RKO (cell line): ENCODE data around the gene NFX1.
A peak's percentile ranks its signal among the peaks of the same experiment; 100 is the strongest.

Experiments
- DNase-seq: peaks from one replicate; pipeline ENCODE4 v3.0.0-alpha.2; 2016; ENCODE audit warnings: low spot score

The NFX1 gene

GRCh38 chr9:33290247-33291030 is at the start of gene NFX1:
NFX1 (plus strand) TSS chr9:33290516; CDS start chr9:33290573, 57 bp downstream.
- peak; percentile 98 for DNase-seq

GRCh38 chr9:33241298-33241697 is 49.0 kb upstream of the NFX1 start:
- no peak for DNase-seq

GRCh38 chr9:33242609-33243134 is 47.6 kb upstream of the NFX1 start:
- no peak for DNase-seq

- DNase-seq: no peak
Observed at GRCh38 chr9:33244137-33244784, 46.1 kb upstream of the NFX1 start.

GRCh38 chr9:33245341-33245740 is 45.0 kb upstream of the NFX1 start:
- DNase-seq: no peak

GRCh38 chr9:33246269-33246860 is 44.0 kb upstream of the NFX1 start:
- DNase-seq: no peak

- DNase-seq: no peak
Observed at GRCh38 chr9:33248606-33249005, 41.7 kb upstream of the NFX1 start.

GRCh38 chr9:33249087-33249658 is 41.1 kb upstream of the NFX1 start:
- DNase-seq: no peak

GRCh38 chr9:33249983-33250382 is 40.3 kb upstream of the NFX1 start:
- no peak for DNase-seq

- DNase-seq: peak; percentile 37
Observed at GRCh38 chr9:33250458-33250995, 39.8 kb upstream of the NFX1 start.

GRCh38 chr9:33254211-33254610 is 36.1 kb upstream of the NFX1 start:
- DNase-seq: no peak

GRCh38 chr9:33255014-33255413 is 35.3 kb upstream of the NFX1 start:
- DNase-seq: no peak

GRCh38 chr9:33255471-33255870 is 34.8 kb upstream of the NFX1 start:
- no peak for DNase-seq

- no peak for DNase-seq
Observed at GRCh38 chr9:33256236-33256635, 34.1 kb upstream of the NFX1 start.

- no peak for DNase-seq
Observed at GRCh38 chr9:33257276-33257675, 33.0 kb upstream of the NFX1 start.

- DNase-seq: no peak
Observed at GRCh38 chr9:33260372-33260771, 29.9 kb upstream of the NFX1 start.

GRCh38 chr9:33263131-33264002 is 26.9 kb upstream of the NFX1 start:
- DNase-seq: peak; percentile 61

- peak; percentile 47 for DNase-seq
Observed at GRCh38 chr9:33264003-33264472, 26.3 kb upstream of the NFX1 start.

GRCh38 chr9:33264473-33265177 is 25.7 kb upstream of the NFX1 start, which contains the start of the genes BAG1 and CHMP5:
BAG1 (minus strand) TSS chr9:33264708.
CHMP5 (plus strand) TSS chr9:33265049; CDS start chr9:33265079, 30 bp downstream.
- peak; percentile 99 for DNase-seq

GRCh38 chr9:33265211-33265865 is 25.0 kb upstream of the NFX1 start:
- DNase-seq: no peak
